HL-60 (cell line): ENCODE results near the gene FBXL15.

Experiments
- GABPA ChIP-seq: IDR thresholded peaks from 2 replicates; pipeline ENCODE4 v1.6.1; 2012; ENCODE audit warnings: low read depth
- POLR2AphosphoS5 ChIP-seq: IDR thresholded peaks from 2 replicates; pipeline ENCODE4 v1.6.1; 2012; ENCODE audit warnings: low read depth
- SPI1 ChIP-seq: IDR thresholded peaks from 2 replicates; pipeline ENCODE4 v1.6.1; 2012; ENCODE audit warnings: low read depth, mild to moderate bottlenecking, borderline replicate concordance
- TF ChIP-seq, protein P1 (sequence below): IDR thresholded peaks from one replicate; pipeline ENCODE4 v1.5.1; 2011; ENCODE audit warnings: low read length, control low read depth, inconsistent platforms; ENCODE audit not compliant: insufficient read depth
- TF ChIP-seq, protein P2 (sequence below): IDR thresholded peaks from 2 replicates; pipeline ENCODE4 v1.6.1; 2012; ENCODE audit warnings: low read depth; ENCODE audit not compliant: insufficient replicate concordance

DNA sequence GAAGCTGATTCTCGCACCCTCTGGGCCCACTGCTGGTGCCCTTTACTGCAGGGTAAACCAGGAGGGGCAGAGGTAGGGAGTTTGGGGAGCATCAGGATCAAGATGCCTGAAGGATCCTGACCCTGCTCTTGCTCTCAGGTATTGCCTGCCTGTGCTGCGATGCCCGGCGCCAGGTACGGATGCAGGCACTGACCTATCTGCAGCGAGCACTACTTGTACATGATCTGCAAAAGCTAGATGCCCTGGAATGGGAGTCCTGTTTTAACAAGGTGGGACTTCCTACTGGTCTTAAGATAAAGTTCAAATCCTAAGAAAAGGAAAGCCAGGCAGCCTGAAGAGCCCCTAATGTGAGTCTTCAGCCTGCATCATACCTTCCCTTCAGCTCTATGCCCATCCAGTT lies 41.3 kb upstream of the FBXL15 start:
- TF ChIP-seq POLR2AphosphoS5 (no peak), GABPA (no peak), SPI1 (no peak)
- TF ChIP-seq, protein P1, sequence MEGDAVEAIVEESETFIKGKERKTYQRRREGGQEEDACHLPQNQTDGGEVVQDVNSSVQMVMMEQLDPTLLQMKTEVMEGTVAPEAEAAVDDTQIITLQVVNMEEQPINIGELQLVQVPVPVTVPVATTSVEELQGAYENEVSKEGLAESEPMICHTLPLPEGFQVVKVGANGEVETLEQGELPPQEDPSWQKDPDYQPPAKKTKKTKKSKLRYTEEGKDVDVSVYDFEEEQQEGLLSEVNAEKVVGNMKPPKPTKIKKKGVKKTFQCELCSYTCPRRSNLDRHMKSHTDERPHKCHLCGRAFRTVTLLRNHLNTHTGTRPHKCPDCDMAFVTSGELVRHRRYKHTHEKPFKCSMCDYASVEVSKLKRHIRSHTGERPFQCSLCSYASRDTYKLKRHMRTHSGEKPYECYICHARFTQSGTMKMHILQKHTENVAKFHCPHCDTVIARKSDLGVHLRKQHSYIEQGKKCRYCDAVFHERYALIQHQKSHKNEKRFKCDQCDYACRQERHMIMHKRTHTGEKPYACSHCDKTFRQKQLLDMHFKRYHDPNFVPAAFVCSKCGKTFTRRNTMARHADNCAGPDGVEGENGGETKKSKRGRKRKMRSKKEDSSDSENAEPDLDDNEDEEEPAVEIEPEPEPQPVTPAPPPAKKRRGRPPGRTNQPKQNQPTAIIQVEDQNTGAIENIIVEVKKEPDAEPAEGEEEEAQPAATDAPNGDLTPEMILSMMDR = no peak
- TF ChIP-seq, protein P2, sequence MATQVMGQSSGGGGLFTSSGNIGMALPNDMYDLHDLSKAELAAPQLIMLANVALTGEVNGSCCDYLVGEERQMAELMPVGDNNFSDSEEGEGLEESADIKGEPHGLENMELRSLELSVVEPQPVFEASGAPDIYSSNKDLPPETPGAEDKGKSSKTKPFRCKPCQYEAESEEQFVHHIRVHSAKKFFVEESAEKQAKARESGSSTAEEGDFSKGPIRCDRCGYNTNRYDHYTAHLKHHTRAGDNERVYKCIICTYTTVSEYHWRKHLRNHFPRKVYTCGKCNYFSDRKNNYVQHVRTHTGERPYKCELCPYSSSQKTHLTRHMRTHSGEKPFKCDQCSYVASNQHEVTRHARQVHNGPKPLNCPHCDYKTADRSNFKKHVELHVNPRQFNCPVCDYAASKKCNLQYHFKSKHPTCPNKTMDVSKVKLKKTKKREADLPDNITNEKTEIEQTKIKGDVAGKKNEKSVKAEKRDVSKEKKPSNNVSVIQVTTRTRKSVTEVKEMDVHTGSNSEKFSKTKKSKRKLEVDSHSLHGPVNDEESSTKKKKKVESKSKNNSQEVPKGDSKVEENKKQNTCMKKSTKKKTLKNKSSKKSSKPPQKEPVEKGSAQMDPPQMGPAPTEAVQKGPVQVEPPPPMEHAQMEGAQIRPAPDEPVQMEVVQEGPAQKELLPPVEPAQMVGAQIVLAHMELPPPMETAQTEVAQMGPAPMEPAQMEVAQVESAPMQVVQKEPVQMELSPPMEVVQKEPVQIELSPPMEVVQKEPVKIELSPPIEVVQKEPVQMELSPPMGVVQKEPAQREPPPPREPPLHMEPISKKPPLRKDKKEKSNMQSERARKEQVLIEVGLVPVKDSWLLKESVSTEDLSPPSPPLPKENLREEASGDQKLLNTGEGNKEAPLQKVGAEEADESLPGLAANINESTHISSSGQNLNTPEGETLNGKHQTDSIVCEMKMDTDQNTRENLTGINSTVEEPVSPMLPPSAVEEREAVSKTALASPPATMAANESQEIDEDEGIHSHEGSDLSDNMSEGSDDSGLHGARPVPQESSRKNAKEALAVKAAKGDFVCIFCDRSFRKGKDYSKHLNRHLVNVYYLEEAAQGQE = no peak
